Measurements from ENCODE around the gene CNTNAP2. TPM values are rescaled to one million over a fixed set of nuclear protein-coding genes. Genes with fewer than 3 reads are reported as not detected.

CNTNAP2 gene
- total and polyA plus RNA-seq, 4 donors: 0.14 to 2.3 (median 1.1) TPM

DNA sequence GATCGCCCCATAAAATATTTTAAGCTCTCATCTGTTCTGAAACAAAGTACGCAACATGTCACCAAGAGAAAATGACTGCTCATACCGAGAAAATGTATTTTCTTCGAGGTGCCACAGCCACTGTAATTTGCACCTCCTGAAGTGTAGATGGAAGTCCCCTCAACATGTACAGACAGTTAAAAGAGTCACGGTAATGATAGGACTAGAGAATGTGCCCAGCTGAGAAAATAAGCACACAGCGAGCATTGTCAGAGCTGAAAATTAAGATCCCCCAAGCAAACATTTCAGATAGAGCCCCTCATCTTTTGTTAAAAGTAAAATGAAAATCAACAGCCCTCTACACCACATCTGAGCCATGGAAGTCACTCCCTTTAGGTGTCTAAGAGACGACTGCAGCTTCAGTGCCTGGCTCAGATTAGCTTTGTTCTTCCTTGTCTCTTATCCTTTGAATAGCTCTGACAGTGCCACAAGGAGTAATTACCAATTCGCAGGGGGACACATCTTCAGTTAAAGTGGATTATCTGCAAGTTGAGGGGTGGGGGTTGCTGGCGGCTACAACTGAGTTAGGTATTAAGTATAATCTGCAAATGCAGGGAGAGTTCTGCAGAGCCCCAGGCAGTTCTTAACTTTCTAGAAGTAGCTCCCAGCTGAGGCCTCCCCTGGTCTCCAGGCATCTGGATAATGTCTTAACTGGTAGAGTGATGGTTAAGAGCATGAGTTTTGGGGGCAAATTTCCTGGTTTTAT, 2251.3 kb downstream of the CNTNAP2 start:
- Histone ChIP-seq H3K4me3 (ENCODE audit: low read depth in 1 of 3, low read length in 3 of 3) (no peak overlapping the region), H3K9ac (ENCODE audit: low read depth in 1 of 2, low read length in 2 of 2) (no peak overlapping the region), H3K9me3 (ENCODE audit: control insufficient read depth in 4 of 4, low read length in 3 of 4) (no peaks in the 10 kb centered on the region), H3K27me3 (ENCODE audit: control insufficient read depth in 4 of 4, insufficient read depth in 4 of 4, low read length in 3 of 4) (no peaks in the 10 kb centered on the region), H3K27ac (ENCODE audit: low read depth in 1 of 2, low read length in 2 of 2) (no peak overlapping the region), H3K4me1 (ENCODE audit: control insufficient read depth in 4 of 4, insufficient read depth in 4 of 4, low read length in 3 of 4) (no peaks in the 10 kb centered on the region), H3K36me3 (ENCODE audit: control insufficient read depth in 4 of 4, insufficient read depth in 3 of 4, low read depth in 1 of 4, low read length in 3 of 4) (no peaks in the 10 kb centered on the region)
- WGBS: 92% methylated on average over 9 of the region's 9 CpGs
- DNase-seq (ENCODE audit: low spot score): no peak
- TF ChIP-seq, protein P1, sequence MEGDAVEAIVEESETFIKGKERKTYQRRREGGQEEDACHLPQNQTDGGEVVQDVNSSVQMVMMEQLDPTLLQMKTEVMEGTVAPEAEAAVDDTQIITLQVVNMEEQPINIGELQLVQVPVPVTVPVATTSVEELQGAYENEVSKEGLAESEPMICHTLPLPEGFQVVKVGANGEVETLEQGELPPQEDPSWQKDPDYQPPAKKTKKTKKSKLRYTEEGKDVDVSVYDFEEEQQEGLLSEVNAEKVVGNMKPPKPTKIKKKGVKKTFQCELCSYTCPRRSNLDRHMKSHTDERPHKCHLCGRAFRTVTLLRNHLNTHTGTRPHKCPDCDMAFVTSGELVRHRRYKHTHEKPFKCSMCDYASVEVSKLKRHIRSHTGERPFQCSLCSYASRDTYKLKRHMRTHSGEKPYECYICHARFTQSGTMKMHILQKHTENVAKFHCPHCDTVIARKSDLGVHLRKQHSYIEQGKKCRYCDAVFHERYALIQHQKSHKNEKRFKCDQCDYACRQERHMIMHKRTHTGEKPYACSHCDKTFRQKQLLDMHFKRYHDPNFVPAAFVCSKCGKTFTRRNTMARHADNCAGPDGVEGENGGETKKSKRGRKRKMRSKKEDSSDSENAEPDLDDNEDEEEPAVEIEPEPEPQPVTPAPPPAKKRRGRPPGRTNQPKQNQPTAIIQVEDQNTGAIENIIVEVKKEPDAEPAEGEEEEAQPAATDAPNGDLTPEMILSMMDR (IDR thresholded peaks at IDR 0.05; ENCODE audit: low read depth, low read length, missing input control): no peak
- TF ChIP-seq GABPA (IDR thresholded peaks at IDR 0.05 in 1 of 2, conservative IDR thresholded peaks at IDR 0.05 in 1 of 2): no peak
- no peak for TF ChIP-seq FOXA2 (IDR thresholded peaks at IDR 0.05)
- no peak for TF ChIP-seq MAX (IDR thresholded peaks at IDR 0.05)
- TF ChIP-seq HNF4G (IDR thresholded peaks at IDR 0.05): no peak

GRCh38 chr7:148368562-148368961, 2252.0 kb downstream of the CNTNAP2 start:
- Histone ChIP-seq H3K9me3 (ENCODE audit: control insufficient read depth in 4 of 4, low read length in 3 of 4) (no peaks in the 10 kb centered on the region), H3K27me3 (ENCODE audit: control insufficient read depth in 4 of 4, insufficient read depth in 4 of 4, low read length in 3 of 4) (no peaks in the 10 kb centered on the region), H3K4me3 (ENCODE audit: low read depth in 1 of 3, low read length in 3 of 3) (no peak overlapping the region), H3K9ac (ENCODE audit: low read depth in 1 of 2, low read length in 2 of 2) (no peak overlapping the region), H3K27ac (ENCODE audit: low read depth in 1 of 2, low read length in 2 of 2) (no peak overlapping the region), H3K36me3 (ENCODE audit: control insufficient read depth in 4 of 4, insufficient read depth in 3 of 4, low read depth in 1 of 4, low read length in 3 of 4) (no peaks in the 10 kb centered on the region), H3K4me1 (ENCODE audit: control insufficient read depth in 4 of 4, insufficient read depth in 4 of 4, low read length in 3 of 4) (no peaks in the 10 kb centered on the region)
- no peak for DNase-seq (ENCODE audit: low spot score)
- no peak for TF ChIP-seq GABPA (IDR thresholded peaks at IDR 0.05 in 1 of 2, conservative IDR thresholded peaks at IDR 0.05 in 1 of 2)
- TF ChIP-seq HNF4A (conservative IDR thresholded peaks at IDR 0.05): no peak
- TF ChIP-seq RAD21 (IDR thresholded peaks at IDR 0.05): no peak
- TF ChIP-seq HNF4G (IDR thresholded peaks at IDR 0.05): no peak
- TF ChIP-seq JUND (IDR thresholded peaks at IDR 0.05): no peak
- TF ChIP-seq, protein P2, sequence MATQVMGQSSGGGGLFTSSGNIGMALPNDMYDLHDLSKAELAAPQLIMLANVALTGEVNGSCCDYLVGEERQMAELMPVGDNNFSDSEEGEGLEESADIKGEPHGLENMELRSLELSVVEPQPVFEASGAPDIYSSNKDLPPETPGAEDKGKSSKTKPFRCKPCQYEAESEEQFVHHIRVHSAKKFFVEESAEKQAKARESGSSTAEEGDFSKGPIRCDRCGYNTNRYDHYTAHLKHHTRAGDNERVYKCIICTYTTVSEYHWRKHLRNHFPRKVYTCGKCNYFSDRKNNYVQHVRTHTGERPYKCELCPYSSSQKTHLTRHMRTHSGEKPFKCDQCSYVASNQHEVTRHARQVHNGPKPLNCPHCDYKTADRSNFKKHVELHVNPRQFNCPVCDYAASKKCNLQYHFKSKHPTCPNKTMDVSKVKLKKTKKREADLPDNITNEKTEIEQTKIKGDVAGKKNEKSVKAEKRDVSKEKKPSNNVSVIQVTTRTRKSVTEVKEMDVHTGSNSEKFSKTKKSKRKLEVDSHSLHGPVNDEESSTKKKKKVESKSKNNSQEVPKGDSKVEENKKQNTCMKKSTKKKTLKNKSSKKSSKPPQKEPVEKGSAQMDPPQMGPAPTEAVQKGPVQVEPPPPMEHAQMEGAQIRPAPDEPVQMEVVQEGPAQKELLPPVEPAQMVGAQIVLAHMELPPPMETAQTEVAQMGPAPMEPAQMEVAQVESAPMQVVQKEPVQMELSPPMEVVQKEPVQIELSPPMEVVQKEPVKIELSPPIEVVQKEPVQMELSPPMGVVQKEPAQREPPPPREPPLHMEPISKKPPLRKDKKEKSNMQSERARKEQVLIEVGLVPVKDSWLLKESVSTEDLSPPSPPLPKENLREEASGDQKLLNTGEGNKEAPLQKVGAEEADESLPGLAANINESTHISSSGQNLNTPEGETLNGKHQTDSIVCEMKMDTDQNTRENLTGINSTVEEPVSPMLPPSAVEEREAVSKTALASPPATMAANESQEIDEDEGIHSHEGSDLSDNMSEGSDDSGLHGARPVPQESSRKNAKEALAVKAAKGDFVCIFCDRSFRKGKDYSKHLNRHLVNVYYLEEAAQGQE (IDR thresholded peaks at IDR 0.05): no peak
- TF ChIP-seq NR2F2 (IDR thresholded peaks at IDR 0.05): no peak
- TF ChIP-seq ZBTB33 (IDR thresholded peaks at IDR 0.05): no peak
- TF ChIP-seq, protein P1 (IDR thresholded peaks at IDR 0.05; ENCODE audit: low read depth, low read length, missing input control): no peak
- TF ChIP-seq SP1 (IDR thresholded peaks at IDR 0.05): no peak
- TF ChIP-seq EGR1 (IDR thresholded peaks at IDR 0.05; ENCODE audit: low read depth in 2 of 2): no peak
- 89% methylated on average over 10 of the region's 10 CpGs for WGBS
